Germinal center (tissue), 1 donor: ENCODE results near the gene KLF1.
A peak's percentile ranks its signal among the peaks of the same experiment; 100 is the strongest.
"Not testable (repeated sequence)": the region's sequence is repeated elsewhere in the genome, so short reads cannot be mapped to it uniquely, and the experiment has no call there.

Source experiments
- DNase-seq: peaks from one replicate; pipeline ENCODE4 v3.0.0; 2012; ENCODE audit warnings: mixed read lengths, low spot score

Gene KLF1

GRCh38 chr19:12867120-12868099 lies 19.6 kb downstream of the KLF1 start:
- DNase-seq, result peak; percentile 90

- DNase-seq, result no peak
These were observed 20.4 kb downstream of the KLF1 start for GRCh38 chr19:12866416-12867119.

DNA sequence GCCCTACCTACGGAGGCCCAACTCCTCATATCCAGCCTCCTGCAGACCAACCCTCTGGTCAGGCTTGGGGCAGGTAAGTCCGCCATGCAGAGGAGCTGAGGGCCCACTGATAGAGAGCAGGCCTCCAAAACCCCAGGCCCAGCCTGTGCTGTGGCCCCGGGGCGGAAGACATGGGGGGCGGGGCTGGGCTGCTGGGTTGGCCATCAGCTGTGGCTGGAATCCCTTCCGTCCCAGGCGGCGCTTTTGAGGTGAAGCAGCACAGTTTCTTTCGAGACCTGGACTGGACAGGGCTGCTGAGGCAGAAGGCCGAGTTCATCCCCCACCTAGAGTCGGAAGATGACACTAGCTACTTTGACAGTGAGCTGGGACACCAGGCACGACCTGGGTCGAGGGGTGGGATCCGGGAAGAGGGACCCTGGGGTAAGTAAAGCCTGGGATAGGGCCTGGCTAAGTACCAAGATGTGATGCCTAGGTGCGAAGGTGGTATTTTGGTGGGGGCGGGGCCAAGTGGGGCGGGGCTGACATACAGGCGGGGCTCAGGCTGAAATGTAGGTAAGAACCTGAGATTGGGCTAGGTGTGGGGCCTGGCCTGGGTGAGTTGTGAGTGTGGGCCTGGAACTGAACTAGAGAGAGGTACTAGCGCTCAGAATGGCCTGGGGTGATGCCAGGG lies 21.1 kb downstream of the KLF1 start:
- DNase-seq, result no peak

DNA sequence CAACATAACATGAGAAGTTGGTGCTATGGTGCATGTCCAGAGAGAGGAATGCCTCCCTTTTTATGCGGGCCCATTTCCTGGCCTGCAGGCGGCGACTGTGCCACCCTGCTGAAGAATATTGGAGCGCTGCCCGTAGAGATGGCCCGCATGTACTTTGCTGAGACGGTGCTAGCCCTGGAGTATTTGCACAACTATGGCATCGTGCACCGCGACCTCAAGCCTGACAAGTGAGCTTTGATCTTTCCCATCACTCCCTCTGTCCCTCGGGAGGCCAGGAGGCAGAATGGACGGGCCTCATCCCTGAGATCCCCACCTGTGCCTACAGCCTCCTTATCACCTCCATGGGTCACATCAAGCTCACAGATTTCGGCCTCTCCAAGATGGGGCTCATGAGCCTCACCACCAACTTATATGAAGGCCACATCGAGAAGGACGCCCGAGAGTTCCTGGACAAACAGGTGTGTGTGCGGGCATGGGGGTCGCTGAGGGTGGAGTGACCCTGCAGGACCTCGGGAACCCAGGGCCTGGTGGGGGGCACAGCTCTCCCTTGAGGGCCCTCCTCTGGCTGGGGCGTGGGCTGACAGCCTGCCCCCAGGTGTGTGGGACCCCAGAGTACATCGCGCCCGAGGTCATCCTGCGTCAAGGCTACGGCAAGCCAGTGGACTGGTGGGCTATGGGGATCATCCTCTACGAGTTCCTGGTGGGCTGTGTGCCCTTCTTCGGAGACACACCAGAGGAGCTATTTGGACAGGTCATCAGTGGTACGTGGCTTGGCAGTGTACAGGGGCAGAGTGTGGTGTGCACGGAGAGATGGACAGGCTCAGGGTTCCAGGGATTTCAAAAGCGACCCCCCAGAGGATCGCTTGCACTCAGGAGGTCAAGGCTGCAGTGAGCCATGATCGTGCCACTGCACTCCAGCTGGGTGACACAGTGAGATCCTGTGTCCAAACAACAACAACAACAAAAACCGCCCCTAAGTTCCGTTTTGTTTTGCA lies 22.0 kb downstream of the KLF1 start:
- DNase-seq, result no peak

- DNase-seq, result no peak
These were observed 22.9 kb downstream of the KLF1 start for GRCh38 chr19:12864143-12864542.

DNA sequence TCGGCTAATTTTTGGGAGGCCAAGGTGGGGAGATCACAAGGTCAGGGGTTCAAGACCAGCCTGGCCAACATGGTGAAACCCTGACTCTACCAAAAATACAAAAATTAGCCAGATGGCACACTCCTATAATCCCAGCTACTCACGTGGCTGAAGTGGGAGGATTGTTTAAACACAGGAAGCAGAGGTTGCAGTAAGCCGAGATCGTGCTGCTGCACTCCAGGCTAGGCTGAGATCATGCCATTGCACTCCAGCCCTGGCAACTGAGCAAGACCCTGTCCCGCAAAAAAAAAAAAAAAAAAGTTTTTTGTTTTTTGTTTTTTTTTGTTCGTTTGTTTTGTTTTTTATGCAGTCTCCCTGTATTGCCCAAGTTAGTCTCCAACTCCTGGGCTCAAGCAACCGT lies 27.5 kb downstream of the KLF1 start:
- no peak for DNase-seq

- no peak for DNase-seq
These were observed 28.7 kb downstream of the KLF1 start for GRCh38 chr19:12858041-12858928.

GRCh38 chr19:12856653-12857052 lies 30.3 kb downstream of the KLF1 start:
- no peak for DNase-seq

DNA sequence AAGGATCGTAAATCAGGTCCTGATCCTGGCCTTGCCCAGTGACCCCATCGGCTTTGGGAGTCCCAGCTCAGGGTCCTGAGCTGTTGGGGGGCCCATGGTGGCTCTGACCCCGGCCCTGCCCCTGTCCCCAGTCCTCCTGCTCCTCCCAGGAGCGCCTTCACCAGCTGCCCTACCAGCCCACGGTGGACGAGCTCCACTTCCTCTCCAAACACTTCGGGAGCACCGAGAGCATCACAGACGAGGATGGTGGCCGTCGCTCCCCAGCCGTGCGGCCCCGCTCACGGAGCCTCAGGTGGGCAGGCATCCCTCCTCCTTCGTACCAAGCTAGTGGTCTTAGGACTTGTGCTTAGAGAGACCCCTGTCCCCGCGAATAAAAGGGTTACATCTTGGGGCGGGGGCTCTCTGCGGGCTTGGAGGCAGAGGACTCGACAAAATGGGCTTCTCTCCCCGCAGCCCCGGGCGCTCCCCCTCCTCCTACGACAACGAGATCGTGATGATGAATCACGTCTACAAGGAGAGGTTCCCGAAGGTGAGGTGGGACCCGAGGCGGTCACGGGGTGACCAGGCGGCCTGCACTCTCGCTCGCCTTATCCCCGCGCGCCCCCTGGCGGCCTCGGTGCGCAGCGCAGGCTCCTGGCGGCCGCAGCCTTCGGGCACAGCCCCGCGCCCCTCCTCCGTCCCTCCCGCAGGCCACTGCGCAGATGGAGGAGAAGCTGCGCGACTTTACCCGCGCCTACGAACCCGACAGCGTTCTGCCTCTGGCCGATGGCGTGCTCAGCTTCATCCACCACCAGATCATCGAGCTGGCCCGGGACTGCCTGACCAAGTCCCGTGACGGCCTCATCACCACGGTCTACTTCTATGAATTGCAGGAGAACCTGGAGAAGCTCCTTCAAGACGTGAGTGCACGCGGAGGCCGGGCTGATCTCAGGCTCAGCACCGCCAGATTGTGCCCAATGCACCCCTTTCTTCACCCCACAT lies 39.6 kb downstream of the KLF1 start:
- peak; percentile 87 for DNase-seq

GRCh38 chr19:12846613-12847012 lies 40.4 kb downstream of the KLF1 start:
- not testable (repeated sequence) for DNase-seq

DNA sequence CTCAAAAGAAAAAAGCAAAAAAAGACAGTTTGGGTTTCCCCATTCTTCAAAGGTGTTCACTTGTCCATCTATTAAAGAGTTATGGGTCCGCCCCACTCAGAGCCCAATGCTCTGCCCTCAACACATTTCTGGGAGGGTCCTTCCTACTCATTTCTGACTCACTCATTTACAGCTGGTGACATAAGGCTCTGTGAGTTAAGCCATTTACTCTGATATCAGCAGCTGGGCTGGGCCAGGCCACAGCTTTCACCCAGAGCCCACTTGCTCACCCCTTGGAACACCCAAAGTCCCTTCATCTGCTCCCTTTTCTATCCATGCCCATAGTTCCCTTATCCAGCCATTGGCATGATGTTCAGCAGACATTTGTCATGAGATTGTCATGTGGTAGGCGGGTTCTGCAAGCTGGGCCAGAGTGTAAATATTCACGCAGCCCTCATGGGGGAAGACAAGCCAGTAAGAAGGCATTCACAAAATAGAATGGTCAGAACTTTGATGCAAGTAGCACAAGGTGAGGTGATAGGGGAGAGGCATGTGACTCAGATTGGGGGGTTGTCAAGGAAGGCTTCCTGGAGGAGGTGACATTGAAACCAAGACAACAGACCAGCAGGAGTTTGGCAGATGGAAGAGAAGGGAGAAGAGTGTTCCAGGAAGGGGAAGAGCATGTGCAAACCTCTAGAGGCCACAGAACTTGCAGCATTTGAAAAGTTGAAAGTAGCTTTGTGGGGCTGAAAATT lies 42.8 kb downstream of the KLF1 start:
- no peak for DNase-seq

DNA sequence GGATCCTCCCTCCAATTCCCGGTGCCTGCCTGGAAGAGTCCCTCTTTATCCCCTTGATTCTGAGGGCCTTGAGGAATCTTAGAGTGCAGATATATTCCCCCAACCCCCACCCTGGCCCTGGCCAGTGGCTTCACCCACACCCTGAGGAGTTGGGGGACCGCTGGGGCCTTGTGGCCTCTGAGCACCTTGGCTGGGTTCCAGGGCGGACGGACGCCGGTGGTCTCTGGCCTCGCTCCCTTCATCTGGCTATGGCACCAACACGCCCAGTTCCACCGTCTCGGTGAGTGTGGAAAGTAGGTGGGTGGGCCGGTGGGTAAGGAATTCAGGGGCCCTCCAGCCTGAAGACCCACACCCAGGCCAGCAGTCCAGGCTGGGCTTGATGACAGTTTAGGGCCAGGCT lies 43.7 kb downstream of the KLF1 start:
- no peak for DNase-seq

DNA sequence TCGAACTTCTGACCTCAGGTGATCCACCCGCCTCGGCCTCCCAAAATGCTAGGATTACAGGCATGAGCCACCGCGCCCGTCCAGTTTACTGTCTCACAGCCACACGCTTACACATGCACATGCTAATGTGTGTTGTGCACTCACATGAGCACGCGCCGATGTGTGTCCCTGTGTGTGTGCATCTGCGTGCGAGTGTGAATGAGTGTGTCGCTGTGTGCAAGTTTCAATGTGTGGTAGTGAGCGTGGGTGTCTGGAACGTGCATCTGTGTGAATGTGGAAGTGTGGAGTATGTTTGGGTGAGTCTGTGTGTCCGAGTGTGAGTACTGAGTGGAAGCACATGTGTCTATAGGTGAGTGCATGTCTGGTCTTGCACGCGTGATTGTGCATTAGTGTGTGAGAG lies 44.5 kb downstream of the KLF1 start:
- DNase-seq, result no peak

- no peak for DNase-seq
These were observed 45.9 kb downstream of the KLF1 start for GRCh38 chr19:12841094-12841493.

DNA sequence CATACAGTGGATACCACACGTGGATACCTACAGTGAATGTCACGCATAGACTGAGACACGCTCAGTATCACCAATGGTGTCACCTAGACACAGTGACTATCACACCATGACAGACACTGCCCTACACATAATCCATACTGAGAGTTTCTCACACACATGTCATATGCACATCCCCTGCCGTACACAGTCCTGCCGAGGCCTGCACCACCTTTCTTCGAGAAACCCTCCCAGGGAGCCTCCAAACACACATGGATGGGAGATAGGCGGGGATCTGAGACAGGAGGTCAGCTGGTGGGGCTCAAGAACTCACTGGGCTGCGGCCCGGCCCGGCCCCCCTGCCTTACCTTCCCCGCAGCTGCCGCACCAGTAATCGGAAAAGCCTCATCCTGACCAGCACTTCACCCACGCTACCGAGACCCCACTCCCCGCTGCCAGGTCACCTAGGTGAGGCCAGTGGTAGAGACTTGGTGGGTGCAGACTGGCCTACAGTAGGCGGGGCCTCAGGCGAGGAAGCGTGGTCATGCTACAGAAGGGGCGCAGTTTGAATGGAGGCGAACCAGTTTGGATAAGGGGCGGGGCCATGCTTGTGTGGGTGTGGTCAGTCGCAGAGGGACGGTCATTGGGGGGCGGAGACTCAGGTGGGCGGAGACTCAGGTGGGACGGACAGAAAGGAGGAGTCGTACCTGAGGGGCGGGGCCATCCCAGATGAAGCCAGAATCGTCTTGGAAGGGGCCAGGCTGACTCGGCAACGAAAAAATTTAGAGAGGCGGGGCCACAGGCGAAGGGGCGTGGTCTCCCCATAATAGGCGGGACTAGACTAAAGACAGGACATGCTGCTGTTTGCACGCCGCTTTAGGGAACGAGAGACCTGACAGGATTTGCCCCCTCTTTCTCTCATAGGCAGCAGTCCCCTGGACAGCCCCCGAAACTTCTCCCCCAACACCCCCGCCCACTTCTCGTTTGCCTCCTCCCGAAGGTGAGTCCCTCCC lies 46.6 kb downstream of the KLF1 start:
- DNase-seq, result peak; percentile 71

GRCh38 chr19:12838886-12839756 lies 47.9 kb downstream of the KLF1 start:
- DNase-seq, result no peak
